ENCODE results near the gene SHE.

Gene SHE

DNA sequence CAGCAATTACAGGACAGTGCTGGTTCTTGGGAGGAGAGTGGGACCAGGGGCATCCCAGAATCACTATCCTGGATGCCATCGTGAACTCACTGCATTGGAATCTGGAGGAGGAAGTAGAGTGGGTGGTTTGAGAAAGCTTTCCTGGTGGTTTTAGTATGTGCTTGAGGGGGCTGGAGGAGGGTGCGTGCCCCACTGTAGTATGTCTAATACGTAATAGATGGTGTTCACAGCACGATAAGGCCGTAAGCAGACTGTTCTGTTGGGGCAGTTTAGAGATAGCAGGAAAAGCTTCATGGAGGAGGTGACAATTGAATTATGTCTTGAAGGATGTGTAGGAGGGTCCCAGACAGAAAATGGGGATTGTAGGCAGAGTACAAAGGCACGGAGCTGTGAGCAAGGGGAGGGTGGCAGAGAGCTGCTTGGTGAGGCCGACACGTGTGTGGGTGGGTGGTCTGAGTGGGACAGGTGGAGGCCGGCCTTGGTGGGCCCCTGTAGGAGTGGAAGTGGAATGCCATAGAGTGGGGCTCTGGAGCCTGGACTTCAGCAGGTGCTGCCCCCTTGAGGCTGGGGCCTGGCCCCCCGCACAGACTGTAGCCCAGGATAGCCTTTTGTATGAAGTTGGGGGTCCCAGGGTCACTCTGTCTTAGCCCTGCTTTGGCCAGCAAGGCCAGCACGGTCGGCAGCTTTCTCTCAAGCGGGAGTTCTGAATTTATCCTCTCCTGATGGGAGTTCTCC, 60.0 kb downstream of the SHE start:
- DNase-seq: no peak

- DNase-seq: no peak
These were observed 60.8 kb downstream of the SHE start for GRCh38 chr1:154441241-154441888.

DNA sequence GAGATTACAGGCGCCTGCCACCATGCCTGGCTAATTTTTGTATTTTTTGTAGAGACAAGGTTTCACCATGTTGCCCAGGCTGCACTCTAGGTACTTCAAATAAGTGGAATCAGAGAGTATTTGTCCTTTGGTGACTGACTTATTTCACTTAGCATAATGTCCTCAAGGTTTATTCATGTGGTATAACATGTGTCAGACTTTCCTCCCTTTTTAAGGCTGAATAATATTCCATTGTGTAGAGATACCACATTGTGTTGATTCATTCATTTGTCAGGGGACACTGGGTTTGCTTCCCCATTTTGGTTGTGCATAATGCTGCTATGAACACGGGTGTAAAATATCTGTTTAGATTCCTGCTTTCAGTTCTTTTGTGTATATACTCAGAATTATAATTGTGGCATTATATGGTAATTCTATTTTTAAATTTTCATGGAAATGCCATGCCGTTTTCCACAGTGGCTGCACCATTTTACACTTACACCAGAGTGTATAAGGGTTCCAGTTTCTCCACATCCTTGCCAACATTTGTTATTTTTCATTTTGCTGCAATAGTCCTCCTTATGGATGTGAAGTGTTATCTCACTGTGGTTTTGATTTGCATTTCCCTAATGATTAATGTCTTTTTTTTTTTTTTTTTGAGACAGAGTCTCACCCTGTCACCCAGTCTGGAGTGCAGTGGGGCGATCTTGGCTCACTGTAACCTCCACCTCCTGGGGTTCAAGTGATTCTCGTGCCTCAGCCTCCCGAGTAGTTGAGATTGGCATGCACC, 62.0 kb downstream of the SHE start:
- no peak for DNase-seq

DNA sequence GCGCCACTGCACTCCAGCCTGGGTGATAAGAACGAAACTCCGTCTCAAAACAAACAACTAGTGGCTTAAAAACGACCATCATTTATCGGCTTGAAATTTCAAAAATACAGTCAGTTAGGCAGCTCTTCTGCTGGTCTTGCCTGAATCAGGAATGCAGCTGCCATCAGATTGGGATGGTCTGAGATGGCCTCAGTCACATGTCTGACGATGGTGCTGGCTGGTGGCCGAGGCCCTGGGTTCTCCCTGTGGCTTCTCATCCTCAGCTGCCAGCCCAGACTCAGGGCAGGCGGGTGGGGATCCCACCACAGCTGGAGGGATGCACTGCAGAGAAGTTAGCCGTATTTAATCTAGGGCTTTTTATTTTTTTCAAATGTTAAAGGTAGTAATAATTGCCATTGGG, 65.8 kb downstream of the SHE start:
- no peak for DNase-seq

DNA sequence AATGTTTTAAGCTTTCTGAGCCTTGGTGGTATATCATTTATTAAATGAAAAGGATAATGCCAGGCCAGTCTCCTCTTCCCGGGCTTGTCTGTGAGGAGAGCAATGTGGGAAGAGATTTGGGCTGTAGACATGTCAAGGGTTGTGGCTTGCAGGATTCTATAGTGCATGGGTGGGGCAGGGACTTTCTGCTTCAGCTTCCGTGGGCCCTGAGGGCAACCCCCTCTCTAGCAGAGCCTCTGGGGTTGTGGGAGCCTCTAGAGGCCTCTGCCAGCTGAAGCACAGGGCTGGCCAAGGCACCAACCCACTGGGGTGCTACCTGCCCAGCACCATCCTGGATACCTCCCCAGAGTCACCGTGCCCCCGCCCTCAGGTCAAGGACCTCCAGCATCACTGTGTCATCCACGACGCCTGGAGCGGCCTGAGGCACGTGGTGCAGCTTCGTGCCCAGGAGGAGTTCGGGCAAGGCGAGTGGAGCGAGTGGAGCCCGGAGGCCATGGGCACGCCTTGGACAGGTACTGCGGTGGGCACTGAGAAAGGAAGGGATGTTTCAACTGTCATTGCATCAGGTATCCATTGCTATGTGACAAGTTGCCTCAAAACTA, 66.5 kb downstream of the SHE start:
- DNase-seq: no peak

GRCh38 chr1:154434346-154435085, 67.7 kb downstream of the SHE start:
- no peak for DNase-seq

- no peak for DNase-seq
These were observed 68.9 kb downstream of the SHE start for GRCh38 chr1:154433161-154433764.

- no peak for DNase-seq
These were observed 70.4 kb downstream of the SHE start for GRCh38 chr1:154431586-154432373.

DNA sequence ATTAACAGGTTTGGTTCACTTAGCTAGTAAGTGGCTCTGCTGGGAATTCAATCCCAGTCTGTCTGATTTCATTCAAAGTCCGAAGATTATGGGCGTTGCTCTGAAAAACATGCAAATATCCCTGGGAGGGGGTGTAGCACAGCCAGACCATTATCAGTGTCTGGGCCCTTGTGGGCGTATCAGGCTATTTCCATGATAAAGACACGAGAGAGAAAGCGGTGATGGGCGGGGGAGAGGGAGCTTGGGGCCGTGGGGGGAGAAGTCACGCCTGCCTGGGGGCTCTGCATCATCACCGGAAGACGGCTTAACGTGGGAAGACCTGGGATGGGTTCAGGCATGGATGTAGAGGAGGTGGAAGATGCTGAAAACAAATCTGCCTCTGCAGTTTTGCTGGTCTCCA, 71.3 kb downstream of the SHE start:
- DNase-seq: no peak

- no peak for DNase-seq
These were observed 72.2 kb downstream of the SHE start for GRCh38 chr1:154429841-154430611.
